ENCODE results near the gene AK8. TPM values are rescaled to one million over a fixed set of nuclear protein-coding genes. Genes with fewer than 3 reads are reported as not detected.
"Not testable (repeated sequence)": the region's sequence is repeated elsewhere in the genome, so short reads cannot be mapped to it uniquely, and the experiment has no call there.

The AK8 gene
- total RNA-seq, 2 experiments from 2014 or later, result 0.27 TPM; not detected in 1

DNA sequence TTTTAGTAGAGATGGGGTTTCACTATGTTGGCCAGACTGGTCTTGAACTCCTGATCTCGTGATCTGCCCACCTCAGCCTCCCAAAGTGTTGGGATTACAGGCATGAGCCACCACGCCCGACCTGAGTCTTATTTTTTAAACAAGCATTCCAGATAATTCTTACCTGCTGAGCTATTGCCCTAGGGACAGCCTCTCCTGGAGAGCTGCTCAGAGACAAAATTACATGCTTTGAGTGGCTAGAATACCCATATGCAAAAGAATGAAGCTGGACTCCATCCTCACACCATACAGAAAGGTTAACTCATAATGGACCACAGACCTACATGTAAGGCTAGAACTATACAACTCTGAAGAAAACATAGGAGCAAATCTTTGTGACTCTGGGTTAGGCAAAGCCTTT is 166.2 kb downstream of the AK8 start:
- DNase-seq (ENCODE audit: low spot score), result no peak
- Histone ChIP-seq H3K9me3 (ENCODE audit: low read length) (no peaks in the 10 kb centered on the region), H3K9me2 (ENCODE audit: insufficient read depth, low read length) (no peaks in the 10 kb centered on the region), H3K4me1 (ENCODE audit: insufficient read depth, low read length, poor library complexity, severe bottlenecking) (no peaks in the 10 kb centered on the region), H3K79me2 (ENCODE audit: insufficient read depth, low read depth, low read length) (no peaks in the 10 kb centered on the region), H2AFZ (ENCODE audit: low read length) (no peak overlapping the region), H3K4me2 (ENCODE audit: low read length) (no peak overlapping the region), H4K20me1 (ENCODE audit: insufficient read depth, low read length) (no peaks in the 10 kb centered on the region), H3K4me3 (ENCODE audit: low read depth, low read length, poor library complexity, severe bottlenecking) (no peak overlapping the region), H3K36me3 (ENCODE audit: insufficient read depth, low read length) (no peaks in the 10 kb centered on the region), H3K27ac (ENCODE audit: low read depth, low read length, poor library complexity, severe bottlenecking) (no peak overlapping the region)
- ChIA-PET POLR2A (no interaction called here), CTCF (ENCODE audit: unreplicated experiment) (no interaction called here)
- intact Hi-C loops (cut with micrococcal nuclease; ENCODE audit: unreplicated experiment), result no loop called here
- no TSS peak for BruUV-seq (replicated peaks)
- no peak for TF ChIP-seq EZH2phosphoT487 (IDR thresholded peaks at IDR 0.05; ENCODE audit: borderline replicate concordance, low read depth, low read length)
- TF ChIP-seq, protein P1, sequence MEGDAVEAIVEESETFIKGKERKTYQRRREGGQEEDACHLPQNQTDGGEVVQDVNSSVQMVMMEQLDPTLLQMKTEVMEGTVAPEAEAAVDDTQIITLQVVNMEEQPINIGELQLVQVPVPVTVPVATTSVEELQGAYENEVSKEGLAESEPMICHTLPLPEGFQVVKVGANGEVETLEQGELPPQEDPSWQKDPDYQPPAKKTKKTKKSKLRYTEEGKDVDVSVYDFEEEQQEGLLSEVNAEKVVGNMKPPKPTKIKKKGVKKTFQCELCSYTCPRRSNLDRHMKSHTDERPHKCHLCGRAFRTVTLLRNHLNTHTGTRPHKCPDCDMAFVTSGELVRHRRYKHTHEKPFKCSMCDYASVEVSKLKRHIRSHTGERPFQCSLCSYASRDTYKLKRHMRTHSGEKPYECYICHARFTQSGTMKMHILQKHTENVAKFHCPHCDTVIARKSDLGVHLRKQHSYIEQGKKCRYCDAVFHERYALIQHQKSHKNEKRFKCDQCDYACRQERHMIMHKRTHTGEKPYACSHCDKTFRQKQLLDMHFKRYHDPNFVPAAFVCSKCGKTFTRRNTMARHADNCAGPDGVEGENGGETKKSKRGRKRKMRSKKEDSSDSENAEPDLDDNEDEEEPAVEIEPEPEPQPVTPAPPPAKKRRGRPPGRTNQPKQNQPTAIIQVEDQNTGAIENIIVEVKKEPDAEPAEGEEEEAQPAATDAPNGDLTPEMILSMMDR (conservative IDR thresholded peaks at IDR 0.05; ENCODE audit: low read length), result no peak

DNA sequence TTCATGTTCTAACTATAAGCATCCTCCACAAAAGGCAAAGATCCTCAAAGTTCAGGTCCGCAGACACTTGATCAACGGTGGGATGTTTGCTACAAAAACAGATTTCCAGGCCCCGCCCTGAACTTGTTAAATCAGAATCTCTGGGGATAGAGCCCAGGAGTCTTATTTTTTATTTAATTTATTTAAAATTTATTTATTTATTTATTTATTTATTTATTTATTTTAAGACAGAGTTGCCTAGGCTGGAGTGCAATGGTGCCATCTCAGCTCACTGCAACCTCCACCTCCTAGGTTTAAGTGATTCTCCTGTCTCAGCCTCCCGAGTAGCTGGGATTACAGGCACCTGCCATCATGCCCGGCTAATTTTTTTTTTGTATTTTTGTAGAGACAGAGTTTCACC is 166.9 kb downstream of the AK8 start:
- BruUV-seq (replicated peaks), result not testable (repeated sequence)

DNA sequence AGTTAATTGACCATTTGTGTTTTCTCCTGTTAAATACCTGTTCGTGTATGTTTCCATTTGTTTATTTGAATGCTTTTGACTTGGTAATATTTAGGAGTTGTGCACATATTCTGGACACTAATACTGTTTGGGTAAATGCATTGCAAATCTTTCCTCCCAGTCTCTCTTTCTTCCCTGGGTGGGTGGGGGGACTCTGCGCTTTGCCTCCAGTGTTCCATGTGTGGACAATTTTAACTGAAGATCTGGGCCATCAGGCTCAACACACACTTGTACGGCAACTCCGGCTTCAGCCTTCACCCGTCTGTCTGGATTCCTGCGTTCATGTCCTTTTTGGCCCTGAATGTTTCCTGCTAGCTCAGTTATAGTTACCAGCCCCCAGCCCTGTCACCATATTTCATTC is 167.8 kb downstream of the AK8 start:
- POLR2A ChIA-PET, result no interaction called here

More for the DNA sequence above, 166.9 kb downstream of the AK8 start:
- POLR2A ChIA-PET; CTCF ChIA-PET (ENCODE audit: unreplicated experiment); H3K9me2 ChIP-seq (ENCODE audit: insufficient read depth, low read length); H3K4me3 ChIP-seq (ENCODE audit: low read depth, low read length, poor library complexity, severe bottlenecking); H4K20me1 ChIP-seq (ENCODE audit: insufficient read depth, low read length); DNase-seq (ENCODE audit: low spot score); H3K9me3 ChIP-seq (ENCODE audit: low read length); intact Hi-C loops (cut with micrococcal nuclease; ENCODE audit: unreplicated experiment); H3K27ac ChIP-seq (ENCODE audit: low read depth, low read length, poor library complexity, severe bottlenecking); H2AFZ ChIP-seq (ENCODE audit: low read length); H3K4me1 ChIP-seq (ENCODE audit: insufficient read depth, low read length, poor library complexity, severe bottlenecking); H3K36me3 ChIP-seq (ENCODE audit: insufficient read depth, low read length); H3K79me2 ChIP-seq (ENCODE audit: insufficient read depth, low read depth, low read length); H3K4me2 ChIP-seq (ENCODE audit: low read length): not testable (repeated sequence)

More for the DNA sequence above, 167.8 kb downstream of the AK8 start:
- Histone ChIP-seq H3K36me3 (ENCODE audit: insufficient read depth, low read length) (no peaks in the 10 kb centered on the region), H4K20me1 (ENCODE audit: insufficient read depth, low read length) (no peaks in the 10 kb centered on the region), H3K4me1 (ENCODE audit: insufficient read depth, low read length, poor library complexity, severe bottlenecking) (no peaks in the 10 kb centered on the region), H3K4me3 (ENCODE audit: low read depth, low read length, poor library complexity, severe bottlenecking) (no peak overlapping the region), H2AFZ (ENCODE audit: low read length) (no peak overlapping the region), H3K9me2 (ENCODE audit: insufficient read depth, low read length) (no peaks in the 10 kb centered on the region), H3K79me2 (ENCODE audit: insufficient read depth, low read depth, low read length) (no peaks in the 10 kb centered on the region), H3K27ac (ENCODE audit: low read depth, low read length, poor library complexity, severe bottlenecking) (no peak overlapping the region), H3K9me3 (ENCODE audit: low read length) (no peaks in the 10 kb centered on the region), H3K4me2 (ENCODE audit: low read length) (no peak overlapping the region)
- BruUV-seq (replicated peaks), result no TSS peak
- TF ChIP-seq, protein P1 (conservative IDR thresholded peaks at IDR 0.05; ENCODE audit: low read length), result no peak
- TF ChIP-seq EZH2phosphoT487 (IDR thresholded peaks at IDR 0.05; ENCODE audit: borderline replicate concordance, low read depth, low read length), result no peak
- DNase-seq (ENCODE audit: low spot score), result no peak
- CTCF ChIA-PET (ENCODE audit: unreplicated experiment), result no interaction called here
- intact Hi-C loops (cut with micrococcal nuclease; ENCODE audit: unreplicated experiment), result no loop called here

Data from OCI-LY7 (cell line).